GM21367 (cell line): ENCODE data around the gene KCTD6.

Experiments used
- ATAC-seq: cut with Tn5 transposase; IDR thresholded peaks from one replicate; pipeline ENCODE4 v1.9.1; 2021; ENCODE audit not compliant: unreplicated experiment

KCTD6 gene

DNA sequence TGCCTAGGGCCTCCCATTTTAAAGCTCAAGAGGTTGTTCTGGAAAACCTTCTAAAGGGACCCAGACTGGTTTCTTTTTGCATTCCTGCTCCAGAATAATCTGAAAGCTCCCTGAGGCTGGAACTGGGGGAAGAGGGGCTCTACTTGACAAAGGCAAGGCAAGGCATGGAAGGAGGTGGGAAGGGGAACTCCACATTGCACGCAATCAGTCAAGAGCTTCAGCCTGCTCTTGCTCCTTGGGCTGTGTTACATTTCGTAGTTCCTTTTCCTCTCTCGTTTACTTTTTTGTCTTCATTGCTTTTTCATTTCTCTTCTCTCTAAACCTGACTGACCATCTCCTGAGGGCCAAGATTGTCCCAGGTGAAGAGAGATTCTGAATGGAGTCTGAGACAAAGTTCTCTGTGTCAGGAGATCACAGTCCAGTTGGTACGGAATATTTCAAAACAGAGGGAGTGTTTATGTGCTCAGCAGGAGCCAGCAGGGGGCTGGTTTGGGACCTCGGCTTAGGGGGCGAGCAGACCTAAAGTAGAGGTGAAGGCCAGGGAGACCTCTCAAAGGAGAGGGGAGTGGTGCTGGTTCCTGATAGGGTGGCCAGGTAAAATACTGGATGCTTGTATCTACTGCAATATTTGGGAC lies 6.0 kb upstream of the KCTD6 start:
- ATAC-seq, result no peak

DNA sequence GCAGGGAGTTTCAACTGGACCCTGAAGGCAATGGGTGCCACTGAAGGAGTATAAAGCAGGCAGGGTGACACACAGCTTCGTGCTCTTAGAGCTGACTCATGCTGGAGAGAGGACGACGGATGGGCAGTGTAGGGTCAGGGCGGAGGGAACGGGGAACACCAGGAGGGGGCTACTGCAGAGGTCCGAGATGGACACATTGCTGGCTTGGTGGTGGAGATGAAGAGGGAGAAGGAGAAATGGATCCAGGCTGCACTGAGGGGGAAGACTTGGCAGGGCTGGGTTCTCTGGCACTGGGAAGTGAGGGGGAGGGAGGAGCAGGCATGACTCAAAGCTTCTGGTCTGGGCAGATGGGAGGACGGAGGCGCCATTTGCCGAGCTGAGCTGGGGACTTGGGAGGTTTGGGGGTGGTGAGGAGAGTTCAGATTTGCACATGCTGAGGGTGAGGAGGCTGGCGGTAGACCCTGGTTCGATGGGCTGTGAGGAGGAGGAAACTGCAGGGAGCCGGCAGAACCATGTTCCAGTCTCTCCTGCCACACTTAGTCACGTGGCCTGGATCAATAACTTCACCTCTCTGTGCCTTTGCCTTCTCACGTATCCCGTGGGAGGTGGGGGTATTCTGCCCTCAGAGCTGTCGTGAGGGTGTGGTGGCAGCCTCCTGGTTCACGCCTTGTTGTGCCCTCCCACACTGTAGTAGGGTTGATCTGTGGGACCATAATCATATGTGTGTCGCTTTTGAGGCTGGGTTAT lies 4.6 kb upstream of the KCTD6 start:
- no peak for ATAC-seq

DNA sequence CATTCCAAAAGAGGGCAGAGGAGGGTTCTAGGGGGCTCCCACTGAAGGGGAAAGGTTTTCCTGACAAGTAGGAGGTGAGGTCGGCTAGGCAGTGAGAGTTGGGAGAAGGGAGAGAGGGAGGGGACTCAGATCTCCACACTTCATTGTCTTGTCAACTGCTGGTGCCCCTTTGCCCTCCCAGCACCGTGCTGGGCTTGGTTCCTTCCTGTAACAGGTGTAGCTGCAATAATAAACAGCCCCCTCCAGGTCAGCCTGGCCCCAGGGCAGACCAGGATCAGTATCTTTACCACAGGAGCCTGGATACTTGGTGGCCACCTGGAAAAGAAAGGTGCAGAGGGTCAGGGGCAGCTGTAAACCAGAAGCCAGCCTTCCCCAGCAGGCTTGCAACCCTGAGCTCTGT lies 2.9 kb upstream of the KCTD6 start:
- ATAC-seq, result no peak

DNA sequence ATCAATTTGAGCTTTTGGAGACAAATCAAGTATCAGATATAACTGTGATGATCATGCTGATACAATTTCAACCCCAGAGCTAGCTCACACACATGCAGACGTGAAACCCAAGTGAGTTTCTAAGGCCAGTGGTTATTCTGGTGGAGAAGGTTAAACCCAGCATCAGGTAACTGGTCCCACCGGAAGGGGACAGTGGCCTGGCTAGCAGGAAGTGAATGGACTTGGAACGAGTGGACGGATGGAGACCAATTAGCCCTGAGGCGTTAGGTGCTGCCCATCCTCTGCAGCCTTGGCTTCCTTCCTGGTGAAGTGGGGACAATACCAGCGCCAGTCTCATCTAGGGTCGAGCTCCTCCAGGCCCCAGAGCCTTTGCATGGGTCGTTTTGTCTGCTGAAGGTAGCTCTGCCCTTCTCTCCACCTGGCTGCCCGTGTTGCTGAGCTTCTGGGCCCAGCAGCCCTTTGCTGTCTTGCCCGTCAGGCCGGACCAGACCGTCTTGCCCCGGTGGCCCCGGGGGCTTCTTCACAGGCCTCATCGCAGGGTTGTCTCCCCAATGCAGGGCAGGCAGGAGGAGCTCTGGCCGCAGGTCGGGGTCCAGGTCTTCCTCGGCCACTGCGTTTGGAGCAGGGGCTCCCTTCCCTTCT lies 915 bp upstream of the KCTD6 start:
- no peak for ATAC-seq

DNA sequence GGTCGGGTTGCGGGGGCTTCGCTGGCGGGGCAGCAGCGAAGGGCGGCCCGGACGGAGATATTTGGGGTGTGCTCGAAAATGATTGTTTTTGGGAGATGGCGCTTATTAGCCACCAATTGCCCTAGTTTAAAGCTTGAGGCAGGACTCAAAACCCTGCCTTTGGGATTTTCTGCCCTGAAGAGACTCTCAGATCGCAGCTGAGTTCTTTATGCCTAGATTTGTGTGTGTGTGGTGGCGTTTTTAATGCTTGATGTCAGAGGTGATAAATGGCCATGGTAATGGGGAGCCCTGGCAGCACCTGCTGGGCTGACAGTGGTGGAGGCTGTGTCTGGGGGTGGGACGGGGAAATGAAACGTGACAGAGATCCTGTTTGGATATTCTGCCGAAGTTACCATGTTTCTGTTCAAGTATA lies 604 bp downstream of the KCTD6 start:
- ATAC-seq, result no peak

DNA sequence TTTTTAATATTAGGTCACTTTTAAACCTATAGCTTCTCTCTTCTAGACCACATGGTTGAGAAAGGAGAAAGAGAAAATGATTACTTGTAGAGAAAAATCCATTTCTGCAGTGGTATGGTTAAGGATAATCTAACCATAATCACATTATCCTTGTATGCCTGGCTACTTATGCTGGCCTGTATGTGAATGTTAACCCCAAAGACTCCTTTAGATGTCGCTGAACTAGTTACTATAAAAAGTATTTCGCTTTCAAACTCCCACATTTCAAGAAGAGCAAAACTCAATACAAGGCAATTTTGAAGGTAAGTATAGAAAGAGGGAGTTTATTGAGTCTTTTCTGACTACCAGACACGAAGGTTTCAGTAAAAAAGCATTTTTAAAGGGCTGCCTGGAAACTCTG lies 2.2 kb downstream of the KCTD6 start:
- no peak for ATAC-seq

DNA sequence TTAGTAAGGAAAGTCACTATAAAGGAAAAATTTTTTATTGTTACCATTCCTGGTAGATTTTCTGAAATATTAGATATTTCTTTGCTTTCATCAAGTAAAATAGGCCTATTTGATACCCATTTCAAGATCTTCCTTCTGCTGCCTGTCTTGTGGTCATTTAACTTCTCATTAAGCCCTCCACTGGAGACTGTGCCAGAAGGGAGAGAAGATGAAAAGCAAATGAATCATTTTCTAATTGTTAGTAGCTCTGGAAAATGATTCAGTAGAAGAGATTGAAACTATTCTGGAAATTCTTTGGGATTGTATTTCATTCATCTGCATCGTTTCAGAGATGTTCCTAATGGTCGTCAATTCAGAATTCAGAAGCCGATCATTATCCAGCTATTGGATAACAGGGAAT lies 3.2 kb downstream of the KCTD6 start:
- ATAC-seq, result no peak

DNA sequence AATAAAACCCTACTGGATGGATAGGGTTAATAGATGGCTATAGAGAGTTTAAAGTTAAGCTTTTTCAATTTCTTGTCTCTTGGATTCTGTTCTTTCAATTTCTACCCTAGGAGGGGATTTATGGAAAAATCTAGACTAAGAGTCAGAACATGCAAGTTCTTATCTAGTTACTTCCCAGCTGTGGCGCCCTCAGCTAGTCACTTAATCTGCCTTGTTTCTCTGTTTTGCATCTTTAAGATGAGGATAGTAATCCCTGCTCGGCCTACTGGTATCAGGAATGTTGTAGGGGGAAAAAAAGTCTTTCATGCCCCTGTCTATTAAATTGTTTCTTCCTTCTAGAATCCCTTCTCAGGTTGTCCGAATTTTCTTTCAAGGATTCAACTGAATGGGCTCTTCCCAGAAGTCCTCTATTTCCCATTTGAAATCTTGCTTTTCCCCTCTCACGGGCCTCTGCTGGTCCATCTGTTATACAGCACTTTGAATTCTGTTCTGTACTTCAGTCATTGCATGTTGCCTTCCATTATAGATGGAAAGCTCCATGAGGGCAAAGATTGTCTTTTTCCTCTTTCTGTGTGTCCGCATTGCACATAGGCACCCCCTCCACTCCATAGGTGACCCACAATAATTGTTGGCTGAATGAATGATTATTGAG lies 4.4 kb downstream of the KCTD6 start:
- no peak for ATAC-seq

DNA sequence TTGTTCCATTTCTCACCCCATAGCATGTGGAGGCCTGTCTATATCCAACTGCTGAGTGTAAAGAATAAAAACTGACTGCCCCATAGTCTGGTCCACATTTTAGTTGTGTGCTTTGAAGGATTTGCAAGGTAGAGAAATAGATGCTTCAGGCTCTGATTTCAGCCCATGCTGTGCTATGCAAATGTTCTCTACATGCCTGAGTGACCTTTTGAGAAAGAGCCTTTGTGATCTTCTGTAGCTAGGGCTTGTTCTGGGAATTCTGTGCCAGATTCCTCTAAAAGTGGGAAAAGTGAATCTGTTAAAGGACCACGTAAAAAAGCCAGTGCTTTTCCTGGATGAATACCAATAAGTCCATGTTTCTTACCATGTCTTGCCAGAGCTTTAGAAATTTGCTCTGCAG lies 5.2 kb downstream of the KCTD6 start:
- no peak for ATAC-seq

DNA sequence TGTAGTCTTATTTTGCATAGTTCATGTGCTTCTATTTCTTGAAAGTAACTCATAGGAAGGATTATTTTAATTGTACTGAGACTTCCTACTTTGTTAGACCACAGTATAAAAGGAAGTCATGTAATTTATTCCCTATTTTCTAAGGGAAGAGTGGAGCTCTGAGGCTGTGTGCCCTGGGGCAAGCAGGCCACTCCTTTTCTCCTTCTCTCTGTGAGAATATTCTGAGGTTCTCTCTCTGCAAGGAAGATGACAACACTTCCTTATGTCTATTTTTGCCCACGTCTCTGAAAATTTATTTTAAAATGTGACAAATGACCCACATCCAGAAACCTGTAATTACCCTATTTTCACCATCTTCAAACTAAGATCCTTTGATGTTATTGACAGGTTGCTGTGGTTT lies 11.0 kb downstream of the KCTD6 start:
- ATAC-seq, result no peak

DNA sequence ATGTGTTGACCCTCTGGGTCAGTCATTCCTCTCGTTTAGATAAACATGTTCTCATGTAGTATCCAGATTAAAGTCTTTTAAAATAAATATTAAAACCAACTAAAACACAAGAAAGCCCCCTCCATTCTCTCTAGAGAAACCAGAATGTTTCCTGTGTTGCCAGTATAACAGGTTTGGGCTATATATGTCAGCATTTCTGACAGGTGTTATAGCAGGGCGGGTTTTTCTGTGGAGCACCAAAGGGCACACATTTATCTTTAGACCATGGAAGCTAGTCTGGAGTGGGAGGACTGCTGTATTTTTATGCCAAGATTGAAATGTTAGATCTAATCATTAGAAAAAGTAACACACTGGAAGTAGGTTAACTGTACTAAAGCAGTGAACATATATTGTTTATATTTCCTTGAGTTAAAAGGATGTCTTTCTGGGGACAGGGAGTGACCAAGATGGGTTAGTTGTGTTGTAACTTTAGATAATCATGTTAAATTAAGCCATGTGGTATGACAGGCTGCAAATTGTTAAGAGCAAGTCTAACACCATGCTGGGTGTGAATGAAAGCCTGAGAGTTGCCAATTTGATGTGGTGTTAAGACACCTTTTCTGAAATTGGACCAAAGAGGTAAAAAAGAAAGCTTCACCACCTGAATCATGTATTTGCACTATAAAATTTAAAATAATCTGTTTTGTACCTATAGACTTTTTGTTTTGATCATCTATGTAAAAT lies 15.6 kb downstream of the KCTD6 start:
- ATAC-seq, result no peak

DNA sequence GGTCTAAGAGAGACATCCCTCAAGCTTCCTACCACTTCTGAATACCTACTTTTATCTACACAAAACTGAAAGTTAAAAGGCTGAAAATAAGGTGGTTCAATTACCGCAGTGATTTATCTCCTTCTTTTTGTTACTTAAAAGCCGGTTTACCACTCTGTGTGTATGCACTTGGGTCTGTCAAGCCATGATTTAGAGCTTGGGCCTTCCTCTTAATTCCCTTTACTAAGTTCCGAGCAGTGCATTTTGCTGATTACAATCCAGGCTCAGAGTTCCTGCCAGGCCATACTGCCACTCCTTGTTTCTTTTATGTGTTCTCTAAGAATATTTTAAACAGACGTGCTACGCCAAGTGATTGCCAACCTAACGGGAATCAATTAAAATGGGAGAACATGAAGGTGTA lies 16.5 kb downstream of the KCTD6 start:
- no peak for ATAC-seq

DNA sequence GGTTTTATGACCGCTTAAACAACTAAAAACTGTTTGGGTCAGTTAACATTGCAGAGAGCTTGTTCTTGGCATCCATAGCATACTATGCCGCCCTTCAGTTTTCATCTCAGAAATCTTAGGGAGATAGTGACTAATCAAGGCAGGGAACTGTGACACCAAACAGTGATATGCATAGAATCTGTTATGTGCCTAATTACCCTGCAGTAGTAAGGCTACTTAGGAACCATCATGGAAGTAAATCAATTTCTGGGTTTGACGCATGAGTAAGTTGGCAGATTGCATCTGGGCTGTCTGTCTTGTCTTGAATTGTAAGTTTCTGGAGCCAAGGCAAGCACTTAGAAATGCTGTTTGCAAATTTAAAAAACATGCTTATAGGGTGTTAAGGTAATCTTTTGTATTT lies 22.5 kb downstream of the KCTD6 start:
- no peak for ATAC-seq

DNA sequence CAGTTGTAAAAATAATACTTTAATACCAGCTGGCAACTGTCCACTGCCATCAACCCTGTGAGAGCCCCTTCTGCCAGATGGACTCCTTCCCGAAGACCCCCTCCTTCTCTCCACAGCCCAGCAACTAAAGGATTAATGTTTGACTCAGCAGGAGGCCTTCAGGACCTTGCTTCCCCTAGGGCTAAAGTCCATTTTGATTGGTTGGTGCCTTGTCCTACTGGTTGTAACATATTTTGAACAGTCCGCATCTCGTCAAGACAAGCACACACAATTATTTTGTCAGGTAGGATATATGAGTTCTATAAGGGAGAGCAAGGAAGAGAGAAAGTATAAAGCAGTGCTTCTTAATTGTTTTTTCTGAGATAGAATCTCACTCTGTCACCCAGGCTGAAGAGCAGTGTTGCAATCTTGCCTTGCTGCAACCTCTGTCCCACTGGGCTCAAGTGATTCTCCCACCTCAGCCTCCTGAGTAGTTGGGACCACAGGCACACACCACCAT lies 26.4 kb downstream of the KCTD6 start:
- no peak for ATAC-seq

DNA sequence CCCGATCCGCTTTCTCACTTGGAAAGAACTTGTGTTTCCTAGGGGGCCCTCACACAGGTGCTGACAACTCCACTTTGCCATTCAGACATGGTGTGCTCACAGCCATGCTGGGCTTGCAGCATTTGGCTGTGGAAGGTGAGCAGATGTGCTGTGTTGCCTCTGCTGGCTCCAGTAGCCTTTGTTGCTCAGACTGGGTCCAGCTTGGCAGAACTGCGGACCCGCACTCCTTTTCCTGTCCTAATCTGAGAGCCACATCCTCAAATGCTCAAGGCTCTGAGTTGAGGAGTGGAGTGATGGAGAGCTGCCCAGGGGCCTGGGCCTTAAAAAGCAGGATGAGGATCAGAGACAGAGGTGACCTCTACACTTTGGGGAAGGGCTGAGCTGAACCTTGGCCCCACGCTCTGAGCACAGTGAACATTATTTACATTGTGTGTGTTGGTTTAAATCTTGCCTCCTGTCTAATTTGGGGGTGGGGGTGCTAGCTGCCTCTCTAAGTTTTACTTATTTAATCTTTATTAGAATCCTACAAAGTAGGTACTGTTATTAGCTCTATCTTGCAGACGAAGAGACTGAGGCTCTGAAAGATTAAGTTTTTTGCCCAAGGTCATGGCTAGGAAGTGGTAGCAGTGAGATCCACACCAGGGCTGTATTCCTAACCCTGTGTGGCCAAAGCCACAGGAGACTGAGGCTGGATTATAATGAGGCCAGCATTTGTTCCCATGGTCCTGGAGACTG lies 27.9 kb downstream of the KCTD6 start:
- no peak for ATAC-seq

DNA sequence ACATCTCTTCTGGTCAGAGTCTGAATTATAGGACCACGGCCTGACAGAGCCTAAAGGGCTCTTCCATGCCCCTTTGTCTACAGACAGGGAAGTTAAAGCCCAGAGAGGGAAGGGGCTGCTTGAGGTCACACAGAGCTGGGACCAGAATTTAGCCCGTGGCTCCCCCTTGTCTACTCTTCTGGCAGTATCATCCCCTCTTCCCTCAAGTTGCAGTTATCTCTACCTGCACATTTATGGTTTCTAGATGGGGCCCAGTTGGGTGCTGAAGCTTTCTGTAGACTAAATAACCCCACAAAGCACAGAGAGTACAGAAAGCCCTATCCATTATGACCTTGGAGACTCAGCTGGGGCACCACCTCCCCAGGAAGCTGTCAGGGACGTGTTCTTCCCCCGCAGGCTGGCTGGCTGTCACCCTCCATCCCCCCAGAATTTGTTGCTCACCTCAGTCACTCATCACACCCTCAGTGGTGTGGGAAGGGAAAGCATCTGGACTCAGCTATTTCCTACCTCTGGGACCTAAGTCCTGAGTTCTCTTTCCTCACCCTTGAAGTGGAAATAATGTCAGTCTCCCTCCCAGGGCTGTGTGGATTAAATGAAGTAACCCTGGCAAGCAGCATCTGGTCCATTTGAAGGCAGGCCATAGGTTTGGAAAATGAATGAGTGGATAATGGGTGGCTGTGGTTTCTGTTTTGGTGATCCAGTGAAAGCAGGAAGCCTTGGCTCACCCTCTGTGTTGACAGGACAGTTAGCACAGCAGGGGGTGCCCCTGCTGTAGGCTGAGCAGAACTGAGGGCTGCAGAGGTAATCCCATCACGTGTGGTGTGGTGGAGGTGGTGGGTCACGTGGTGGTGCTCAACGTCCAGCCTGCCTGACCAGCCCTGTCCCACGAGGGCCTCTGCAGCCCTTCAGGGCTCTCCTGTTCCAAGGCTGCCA lies 28.8 kb downstream of the KCTD6 start:
- ATAC-seq, result no peak

DNA sequence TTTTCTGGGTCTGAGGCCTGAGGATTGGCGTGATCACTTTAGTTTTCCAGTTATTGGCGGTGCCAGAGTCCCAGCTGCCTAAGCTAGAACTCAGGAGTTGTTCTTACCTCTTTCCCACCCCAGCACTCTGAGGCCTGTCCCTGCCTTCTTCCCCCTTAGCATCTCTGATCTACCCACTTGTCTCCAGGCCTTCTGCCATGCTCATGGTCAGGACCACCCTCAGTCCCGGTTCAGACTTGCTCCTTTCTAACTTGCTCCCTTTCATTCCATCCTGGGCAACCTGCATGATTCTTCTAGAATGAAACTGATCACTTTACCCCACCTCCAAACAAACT lies 29.4 kb downstream of the KCTD6 start:
- no peak for ATAC-seq

DNA sequence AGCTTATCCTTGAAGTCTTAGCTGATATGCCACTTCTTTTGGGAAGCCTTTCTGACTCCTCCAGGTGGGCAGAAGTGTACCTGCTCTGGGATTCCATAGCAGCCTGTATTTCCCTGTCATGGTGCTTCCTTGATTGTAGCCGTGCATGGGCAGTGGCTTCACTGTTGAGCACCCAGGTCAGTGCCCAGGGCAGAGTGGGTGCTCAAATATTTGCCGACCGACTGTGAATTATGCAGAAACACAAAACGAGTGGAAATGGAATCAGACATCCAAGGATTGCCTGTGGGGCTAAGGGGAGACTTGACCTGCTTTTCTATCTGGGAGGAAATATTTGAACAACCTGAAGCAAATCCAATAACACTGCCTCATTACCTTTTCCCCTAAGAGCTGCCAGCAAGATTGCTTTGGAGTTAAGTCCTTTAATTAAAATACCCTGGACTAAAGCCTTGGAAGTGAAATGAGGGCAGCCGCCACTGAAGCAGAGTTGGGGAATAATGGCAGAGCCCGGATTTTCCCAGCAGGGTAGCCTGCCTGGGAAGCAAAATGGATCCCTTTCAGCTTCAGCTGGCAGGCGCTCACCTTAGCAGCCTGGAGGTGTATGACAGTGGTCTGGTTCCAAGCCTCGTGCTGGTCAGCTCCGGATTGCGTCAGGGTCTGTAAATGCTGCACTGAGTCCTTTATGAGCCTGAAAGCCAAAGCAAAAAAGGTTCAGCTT lies 30.2 kb downstream of the KCTD6 start:
- ATAC-seq, result no peak
